Myocyte (in vitro differentiated cells): Measurements from ENCODE around the gene VTN. TPM values are rescaled to one million over a fixed set of nuclear protein-coding genes. Genes with fewer than 3 reads are reported as not detected.

ENCODE experiments used
- DNase-seq: peaks from one replicate; pipeline ENCODE4 v3.0.0-alpha.2; 2012; ENCODE audit warnings: low read depth
- total RNA-seq: library from RNA; depleted of rRNA; stranded (reverse); fragments of >200 nt; gene quantifications from 2 replicates; pipeline ENCODE4 v1.2.3, GENCODE V29; 2014

The VTN gene
- total RNA-seq, 1 donor from 2014 or later = 0.21 TPM

DNA sequence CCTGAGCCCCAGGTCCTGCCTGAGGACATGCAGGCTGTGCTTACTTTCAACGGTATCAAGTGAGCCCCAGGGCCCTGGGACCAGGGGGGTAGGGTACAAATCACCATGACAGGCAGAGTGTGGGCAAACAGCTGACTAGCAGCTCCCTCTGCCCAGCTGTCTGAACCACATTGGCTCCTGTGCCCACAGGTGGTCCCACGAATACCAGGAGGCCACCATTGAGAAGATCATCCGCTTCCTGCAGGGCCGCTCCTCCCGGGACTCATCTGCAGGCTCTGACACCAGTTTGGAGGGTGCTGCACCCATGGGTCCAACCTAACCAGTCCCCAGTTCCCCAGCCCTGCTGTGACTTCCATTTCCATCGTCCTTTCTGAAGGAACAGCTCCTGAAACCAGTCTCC lies 25.9 kb upstream of the VTN start:
- DNase-seq = peak; percentile 63

DNA sequence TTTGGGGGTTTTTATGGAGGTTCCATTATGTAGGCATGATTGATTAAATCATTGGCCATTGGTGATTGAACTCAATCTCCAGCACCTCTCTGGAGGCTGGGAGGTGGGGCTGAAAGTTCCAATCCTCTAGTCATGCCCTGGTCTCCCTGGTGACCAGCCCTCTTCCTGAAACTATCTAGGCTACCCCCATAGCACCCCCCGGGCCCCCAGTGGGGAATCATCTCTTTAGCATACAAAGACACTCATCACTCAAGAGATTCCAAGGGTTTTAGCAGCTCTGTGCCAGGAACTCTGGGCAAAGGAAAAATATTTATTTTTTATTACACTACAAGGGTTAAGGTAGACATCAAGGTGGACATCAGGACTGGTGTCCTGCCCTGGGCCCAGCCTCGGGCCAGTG lies 25.3 kb upstream of the VTN start:
- DNase-seq = no peak

DNA sequence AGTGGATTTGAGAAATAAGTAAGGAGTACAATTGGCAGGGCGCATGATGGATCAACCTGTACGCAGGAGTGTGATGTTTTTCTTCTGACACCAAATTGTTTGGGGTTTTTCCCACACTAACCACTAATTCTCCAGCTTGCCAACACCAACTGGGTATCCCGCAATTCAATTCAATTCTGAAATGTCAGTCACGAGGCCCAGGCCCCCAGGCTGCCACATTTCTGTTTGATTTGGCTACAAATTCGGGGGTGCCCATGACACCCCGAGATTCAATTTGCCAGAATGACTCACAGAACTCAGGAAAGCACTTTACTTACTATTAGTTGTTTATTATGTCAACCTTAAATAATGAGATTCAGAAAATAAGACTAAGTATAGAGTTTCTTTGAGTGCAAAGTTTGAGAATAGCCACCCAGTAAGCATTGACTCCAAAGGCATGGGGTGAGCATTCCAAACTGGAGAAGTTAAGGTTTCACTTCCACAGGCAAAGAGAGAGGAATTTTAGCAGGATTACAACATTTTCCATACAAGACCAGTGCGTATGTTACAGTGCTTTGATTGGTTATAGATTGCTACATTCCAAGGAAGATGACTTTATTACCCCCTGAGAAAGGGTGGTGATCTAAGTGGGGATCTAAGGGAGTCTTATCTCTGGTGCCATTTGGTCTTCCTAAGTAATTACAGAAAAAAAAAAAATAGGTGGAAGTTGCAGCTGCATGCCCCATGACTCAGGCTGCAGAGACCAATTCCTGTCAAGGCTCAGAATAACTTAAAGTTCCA lies 24.4 kb upstream of the VTN start:
- no peak for DNase-seq

DNA sequence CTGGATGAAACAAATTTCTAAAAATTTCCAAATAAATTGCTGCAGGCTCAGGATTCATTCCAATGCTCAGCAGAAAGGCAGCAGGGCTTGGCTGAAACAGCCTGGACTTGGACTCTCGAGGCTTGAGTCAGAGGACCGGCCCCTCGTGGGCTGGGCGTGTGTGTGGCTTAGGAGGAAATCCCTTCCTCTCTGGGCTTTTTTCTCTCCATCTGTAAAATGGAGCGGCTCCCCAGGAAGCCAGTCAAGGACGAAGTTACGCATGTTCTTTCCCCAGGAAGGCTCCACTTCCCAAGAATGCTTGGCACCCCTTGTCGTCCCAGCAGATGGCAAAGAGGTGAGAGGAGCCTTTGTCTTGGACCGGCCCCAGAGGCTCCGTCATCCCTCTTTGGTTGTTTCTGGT lies 22.4 kb upstream of the VTN start:
- no peak for DNase-seq

DNA sequence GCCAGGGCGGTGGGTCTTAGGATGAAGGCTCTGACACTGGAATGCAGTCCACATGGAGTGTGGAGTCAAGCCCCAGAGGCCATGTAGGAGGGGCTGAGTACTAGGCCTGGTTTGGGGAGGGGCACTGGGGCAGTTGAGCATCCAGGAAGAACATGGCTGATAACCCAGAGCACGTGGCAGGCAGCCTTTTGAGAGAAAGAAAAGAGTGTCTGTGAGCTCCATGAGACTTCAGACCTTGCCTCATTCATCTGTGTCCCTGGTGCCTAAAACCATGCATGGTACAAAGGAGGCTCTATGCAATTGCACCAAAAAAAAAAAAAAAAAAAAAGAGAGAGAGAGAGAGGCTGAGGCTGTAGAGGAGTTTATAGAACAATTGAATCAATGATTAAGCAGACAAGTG lies 21.3 kb upstream of the VTN start:
- DNase-seq = no peak

DNA sequence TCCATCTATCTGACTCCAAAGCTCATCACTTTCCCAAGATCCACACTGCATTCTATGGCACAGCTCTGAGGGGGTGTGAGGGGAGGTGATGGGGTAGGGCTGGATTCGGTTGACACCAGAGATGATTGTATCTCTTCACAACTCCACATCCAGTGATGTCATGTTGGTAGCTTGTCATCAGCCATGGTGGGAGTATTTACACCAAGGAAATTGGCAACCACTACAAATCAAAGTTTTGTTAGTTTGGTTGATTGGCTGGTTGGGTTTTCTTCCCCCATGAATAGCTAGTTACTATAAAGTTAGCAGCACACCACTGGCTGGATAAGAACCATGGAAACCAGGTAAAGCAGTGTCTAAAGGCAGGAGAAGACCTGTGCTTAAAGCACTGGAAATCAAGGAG lies 20.9 kb upstream of the VTN start:
- no peak for DNase-seq

DNA sequence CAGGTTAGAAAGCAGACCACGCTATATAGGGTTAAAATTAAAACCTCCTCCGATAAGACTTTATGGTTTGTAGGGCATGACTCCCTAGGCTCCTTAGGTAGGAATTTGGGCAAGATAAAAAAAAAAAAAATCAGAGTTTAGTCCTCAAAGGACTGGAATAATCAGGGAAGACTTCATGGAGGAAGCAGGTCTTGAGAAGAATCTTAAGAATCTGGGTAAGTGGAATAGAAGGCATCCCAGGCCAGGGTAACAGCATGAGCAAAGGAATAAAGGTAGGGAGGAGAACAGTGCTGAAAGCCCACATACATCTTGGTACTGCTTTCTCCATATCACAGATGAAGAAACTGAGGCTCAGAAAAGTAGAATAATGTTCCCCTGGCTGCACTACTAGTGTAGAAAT lies 20.5 kb upstream of the VTN start:
- no peak for DNase-seq

DNA sequence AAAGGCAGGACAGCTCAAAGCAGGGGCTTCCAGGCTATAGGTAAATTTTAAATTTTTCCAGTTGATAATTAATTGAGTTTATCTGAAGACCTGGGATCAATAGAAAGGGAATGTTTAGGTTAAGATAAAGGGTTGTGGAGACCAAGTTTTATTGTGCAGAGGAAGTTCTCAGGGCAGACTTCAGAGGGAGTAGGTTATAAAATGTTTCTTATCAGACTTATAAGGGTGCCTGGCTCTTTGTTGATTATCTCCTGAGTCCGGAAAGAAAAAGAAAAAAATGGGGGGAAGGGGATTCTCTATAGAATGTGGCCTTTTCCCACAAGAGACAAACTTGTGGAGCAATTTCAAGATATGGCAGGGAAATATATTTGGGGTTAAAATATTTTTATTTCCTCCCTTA lies 20.0 kb upstream of the VTN start:
- no peak for DNase-seq

DNA sequence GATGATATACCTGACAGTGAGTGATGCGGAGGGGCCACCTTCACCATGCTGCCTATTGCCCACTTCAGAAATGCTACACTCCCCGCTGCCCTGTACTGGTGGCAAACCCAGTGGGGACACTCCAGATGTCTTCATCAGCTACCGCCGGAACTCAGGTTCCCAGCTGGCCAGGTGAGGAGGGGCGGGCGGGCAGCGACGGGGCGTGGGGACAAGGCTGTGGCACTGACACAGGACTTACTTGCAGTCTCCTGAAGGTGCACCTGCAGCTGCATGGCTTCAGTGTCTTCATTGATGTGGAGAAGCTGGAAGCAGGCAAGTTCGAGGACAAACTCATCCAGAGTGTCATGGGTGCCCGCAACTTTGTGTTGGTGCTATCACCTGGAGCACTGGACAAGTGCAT lies 18.0 kb upstream of the VTN start:
- no peak for DNase-seq

DNA sequence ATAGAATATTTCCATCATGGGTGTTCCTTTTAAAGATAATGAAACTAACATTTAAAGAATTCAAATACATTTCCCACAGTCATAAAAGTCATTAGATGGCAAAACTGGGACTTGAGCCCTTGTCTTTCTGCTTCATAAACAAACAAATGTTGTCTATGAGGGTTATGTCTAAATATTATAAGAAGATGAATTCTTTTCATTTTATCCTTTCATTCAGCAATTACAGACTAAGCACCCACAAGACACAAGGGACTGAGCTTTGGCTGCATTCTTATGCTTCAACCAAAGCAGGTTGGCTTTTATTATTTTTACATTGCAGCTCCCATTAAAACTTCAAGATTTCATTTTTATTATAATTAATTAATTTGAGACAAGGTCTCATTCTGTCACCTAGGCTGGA lies 16.3 kb upstream of the VTN start:
- no peak for DNase-seq

DNA sequence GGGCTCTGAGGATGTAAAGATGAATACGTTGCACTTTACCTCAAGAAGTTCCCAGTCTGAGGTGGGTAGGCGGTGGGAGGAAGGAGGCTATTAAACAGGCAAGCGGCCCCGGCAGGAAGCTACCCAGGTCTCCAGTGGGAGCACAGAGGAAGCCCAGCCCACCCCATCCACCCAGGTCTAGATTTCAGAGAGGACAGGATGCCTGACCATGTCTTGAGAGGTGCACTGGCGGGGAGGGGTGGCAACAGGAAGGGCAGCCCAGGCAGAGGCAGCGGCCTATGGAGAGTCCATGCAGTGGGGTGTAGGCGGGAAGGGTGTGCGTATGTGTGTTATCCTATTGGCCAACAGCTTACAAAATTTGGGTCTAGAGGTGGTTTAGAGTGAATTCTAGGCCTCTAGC lies 15.3 kb upstream of the VTN start:
- DNase-seq = no peak

DNA sequence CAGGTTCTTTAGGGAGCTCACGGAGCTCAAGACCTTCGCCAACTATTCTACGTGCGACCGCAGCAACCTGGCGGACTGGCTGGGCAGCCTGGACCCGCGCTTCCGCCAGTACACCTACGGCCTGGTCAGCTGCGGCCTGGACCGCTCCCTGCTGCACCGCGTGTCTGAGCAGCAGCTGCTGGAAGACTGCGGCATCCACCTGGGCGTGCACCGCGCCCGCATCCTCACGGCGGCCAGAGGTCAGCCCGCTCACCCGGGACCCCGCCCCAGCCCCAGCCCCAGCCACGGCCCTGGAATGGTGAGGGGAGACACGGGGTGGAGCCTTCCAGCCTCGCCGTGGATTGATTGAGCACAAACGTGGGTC lies 14.9 kb upstream of the VTN start:
- no peak for DNase-seq

DNA sequence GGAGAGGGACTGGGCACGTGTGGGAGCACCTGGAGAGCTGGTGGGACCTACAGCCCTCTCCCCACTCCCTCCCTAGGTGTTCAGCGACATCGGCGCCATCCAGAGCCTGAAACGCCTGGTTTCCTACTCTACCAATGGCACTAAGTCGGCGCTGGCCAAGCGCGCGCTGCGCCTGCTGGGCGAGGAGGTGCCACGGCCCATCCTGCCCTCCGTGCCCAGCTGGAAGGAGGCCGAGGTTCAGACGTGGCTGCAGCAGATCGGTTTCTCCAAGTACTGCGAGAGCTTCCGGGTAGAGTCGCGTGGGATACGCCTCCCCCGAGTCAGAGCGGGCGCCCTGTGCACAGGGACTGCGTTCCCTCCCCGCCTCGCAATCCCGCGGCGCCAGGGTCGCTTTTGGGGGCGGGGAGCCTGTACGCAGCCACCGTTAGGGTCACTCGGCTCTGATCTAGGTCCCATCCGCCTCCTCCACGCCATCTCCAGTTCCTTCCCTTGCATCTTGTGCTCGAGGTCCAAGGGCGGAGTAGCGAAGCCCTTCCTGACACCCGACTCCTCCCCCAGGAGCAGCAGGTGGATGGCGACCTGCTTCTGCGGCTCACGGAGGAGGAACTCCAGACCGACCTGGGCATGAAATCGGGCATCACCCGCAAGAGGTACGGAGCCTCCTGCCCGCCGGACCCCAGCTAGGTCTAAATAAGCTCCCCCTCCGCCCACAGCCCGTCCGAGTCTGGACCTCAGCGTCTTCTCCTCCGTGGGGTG lies 14.4 kb upstream of the VTN start:
- DNase-seq = no peak

DNA sequence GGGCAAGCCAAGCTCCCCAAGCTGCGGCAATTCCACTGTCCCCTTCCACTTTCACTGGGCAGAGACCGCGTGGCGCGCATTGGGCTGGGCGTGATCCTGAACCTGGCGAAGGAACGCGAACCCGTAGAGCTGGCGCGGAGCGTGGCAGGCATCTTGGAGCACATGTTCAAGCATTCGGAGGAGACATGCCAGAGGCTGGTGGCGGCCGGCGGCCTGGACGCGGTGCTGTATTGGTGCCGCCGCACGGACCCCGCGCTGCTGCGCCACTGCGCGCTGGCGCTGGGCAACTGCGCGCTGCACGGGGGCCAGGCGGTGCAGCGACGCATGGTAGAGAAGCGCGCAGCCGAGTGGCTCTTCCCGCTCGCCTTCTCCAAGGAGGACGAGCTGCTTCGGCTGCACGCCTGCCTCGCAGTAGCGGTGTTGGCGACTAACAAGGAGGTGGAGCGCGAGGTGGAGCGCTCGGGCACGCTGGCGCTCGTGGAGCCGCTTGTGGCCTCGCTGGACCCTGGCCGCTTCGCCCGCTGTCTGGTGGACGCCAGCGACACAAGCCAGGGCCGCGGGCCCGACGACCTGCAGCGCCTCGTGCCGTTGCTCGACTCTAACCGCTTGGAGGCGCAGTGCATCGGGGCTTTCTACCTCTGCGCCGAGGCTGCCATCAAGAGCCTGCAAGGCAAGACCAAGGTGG lies 11.2 kb upstream of the VTN start:
- no peak for DNase-seq

DNA sequence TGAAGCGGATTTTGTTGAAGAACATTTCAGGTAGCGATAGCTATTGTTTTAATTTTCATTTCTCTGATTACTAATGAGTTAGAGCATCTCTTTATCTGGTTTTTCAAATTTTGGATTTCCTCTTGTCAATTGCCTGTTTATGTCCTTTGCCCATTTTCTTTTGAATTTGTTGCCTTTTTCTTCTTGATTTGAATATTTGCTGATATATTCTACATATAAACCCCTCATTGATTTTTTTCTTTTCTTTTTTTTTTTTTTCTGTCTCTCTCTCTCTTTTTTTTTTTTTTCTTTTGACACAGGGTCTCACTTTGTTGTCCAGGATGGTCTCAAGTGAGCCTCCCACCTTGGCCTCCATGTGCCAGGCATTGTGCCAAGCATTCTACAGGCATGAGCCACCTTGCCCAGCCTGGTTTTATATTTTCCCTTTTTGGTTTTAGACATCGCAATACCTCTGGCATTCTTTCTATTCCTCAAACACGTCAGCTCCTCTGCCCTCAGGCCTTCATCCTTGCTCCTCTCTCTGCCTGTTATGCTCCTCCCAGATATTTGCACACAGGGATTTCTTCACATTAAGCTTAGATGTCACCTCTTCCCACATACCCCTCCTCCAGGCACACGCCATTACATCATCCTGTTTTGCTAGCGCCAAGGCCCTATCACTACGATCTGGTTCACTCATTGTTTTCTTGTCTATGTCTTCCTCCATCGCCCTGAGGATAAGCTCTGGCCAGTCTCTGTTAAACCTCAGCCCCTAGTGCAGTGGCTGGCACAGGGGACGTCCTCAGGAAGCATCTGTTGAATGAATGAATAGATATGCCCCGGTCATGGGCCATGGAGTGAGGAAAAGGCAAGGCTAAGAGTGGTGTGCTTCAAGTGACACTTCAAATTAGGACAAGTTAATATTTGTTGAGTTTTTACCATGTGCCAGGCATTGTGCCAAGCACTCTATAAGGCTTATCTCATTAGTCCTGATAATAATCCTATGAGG lies 10.0 kb upstream of the VTN start:
- no peak for DNase-seq

DNA sequence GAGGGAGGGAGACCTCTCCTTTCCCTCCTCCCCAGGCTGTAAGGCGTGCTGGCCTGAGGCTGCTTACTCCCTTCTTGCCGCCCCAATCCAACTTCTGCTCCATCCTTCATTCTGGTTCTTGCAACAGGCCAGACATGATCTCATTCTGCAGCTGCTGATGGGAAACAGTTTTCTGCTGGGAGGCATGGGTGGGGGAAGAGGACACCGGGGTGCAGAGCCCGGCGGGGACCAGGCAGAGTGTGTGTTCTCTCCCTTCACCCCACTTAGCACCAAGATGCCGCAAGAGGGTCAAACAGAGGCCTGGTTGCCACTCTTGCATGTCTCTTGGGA lies 2.8 kb upstream of the VTN start:
- DNase-seq = no peak

DNA sequence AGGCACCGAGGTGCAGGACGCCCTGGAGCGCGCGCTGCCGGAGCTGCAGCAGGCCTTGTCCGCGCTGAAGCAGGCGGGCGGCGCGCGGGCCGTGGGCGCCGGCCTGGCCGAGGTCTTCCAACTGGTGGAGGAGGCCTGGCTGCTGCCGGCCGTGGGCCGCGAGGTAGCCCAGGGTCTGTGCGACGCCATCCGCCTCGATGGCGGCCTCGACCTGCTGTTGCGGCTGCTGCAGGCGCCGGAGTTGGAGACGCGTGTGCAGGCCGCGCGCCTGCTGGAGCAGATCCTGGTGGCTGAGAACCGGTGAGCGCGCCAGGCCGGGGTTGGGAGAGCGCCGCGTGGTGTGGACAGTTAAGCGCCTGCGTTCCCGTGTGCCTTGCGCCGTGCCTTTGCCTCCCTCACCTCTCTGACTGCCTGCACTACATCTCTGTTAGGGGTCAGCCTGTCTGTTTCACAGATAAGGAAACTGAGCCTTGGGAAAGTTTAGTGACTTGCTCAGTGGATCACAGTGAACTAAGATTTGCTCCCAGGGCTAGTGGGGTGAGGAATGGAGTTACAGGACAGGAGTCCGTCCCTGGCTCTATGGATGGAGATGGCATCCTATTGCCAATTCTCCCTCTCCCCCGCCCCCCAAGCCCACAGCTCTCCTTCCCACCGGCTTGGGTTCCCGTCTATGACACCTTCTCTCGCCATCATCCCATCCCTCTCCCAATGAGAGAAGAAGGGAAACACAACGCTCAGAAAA lies 2.3 kb upstream of the VTN start:
- peak; percentile 24 for DNase-seq

DNA sequence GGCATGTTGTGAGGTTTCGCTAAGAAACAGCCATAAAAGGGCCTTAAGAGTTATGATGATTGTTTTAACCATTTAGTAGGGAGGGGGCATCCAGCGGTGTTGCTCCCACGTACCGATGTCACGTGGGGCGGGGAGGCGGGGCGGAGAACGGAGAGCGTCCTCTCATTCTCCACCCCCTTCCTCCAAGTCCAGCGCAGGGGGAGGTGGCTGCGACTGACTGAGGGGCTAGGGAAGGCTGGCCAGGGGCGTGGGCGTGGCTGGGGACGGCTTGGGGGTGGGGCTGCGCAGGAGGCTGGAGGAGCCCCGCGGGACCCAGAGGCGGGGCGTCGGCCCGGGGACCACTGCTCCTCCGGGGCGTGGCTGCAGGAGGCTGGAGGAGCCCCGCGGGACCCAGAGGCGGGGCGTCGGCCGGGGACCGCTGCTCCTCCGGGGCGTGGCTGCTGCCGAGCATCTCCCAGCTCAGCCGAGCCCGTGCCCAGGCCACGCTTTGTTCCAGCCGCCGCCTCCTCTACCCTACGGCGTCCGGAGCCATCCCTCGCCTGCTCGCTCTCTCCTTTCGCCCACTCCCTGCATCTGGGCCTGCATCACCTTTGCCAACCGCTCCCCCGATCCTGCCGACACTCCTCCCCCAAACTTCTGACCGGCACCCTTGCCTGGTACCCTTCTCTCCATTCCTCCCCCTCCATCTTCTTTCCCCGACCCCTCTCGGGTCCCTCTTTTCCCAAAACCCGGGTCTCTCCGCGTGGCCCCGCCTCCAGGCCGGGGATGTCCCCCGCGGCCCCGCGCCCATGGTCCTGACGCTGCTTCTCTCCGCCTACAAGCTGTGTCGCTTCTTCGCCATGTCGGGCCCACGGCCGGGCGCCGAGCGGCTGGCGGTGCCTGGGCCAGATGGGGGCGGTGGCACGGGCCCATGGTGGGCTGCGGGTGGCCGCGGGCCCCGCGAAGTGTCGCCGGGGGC lies 1.4 kb upstream of the VTN start, which contains the start of gene SARM1:
Gene SARM1, plus strand, starts transcription at position 450 of the 958 bp plus-strand sequence. Its CDS starts 339 bp downstream, at position 789.
- peak; percentile 78 for DNase-seq

DNA sequence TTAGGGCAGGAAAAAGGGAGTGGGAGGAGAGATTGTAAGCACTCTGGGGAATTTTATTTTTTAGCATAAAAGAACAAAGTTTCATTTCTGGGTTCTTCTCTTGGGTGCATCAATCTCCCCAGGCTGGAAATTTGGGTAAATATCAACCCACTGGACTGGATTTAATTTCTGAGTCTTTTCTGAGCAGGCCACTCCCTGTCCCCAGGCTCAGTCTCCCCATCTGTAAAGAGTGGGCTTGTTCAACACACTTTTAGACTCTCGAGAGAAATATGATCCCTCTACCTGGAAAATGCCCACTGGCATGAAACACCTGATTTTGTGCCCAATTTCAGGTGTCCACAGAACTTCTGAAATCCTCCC lies 617 bp upstream of the VTN start:
- no peak for DNase-seq

DNA sequence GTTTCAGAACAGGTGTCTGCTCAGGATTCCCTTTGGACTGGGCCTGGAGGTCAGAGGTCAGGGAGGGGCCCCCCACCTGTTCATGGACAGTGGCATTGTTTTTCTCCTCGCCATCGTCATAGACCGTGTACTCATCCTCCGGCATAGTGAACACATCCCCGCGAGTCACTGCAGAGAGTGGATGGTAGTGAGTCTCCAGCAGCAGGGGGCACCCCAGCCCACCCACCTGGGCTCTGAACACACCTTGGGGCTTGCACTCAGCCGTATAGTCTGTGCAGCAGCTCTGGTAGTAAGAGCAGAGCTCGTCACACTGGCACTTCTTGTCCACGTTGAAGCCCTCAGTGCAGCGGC lies 448 bp downstream of the VTN start:
- DNase-seq = no peak
